ENCODE data around the gene AMACR. TPM values are rescaled to one million over a fixed set of nuclear protein-coding genes. Genes with fewer than 3 reads are reported as not detected.

AMACR gene
- total RNA-seq, 4 donors from 2014 or later = 13.7 to 24.9 (median 15.4) TPM

GRCh38 chr5:34005211-34005610, 2.6 kb downstream of the AMACR start:
- intact Hi-C loops (cut with DNase I; ENCODE audit: low total_unique reads) = no loop called here
- 91 to 92% methylated on average over 4 of the region's 4 CpGs for WGBS, 2 donors
- DNase-seq (ENCODE audit: low spot score in 2 of 2) = no peak
- no peak overlapping the region for H3K4me3 ChIP-seq (ENCODE audit: low read depth, poor library complexity, severe bottlenecking)
- TF ChIP-seq POLR2A (IDR thresholded peaks at IDR 0.05) (no peak), CTCF (IDR thresholded peaks at IDR 0.05) (no peak)

GRCh38 chr5:34003941-34004340, 3.9 kb downstream of the AMACR start:
- intact Hi-C loops (cut with DNase I; ENCODE audit: low total_unique reads) = no loop called here

GRCh38 chr5:34002629-34003328, 5.1 kb downstream of the AMACR start:
- TF ChIP-seq CTCF (IDR thresholded peaks at IDR 0.05) (no peak), POLR2A (IDR thresholded peaks at IDR 0.05) (no peak)
- no peak overlapping the region for H3K4me3 ChIP-seq (ENCODE audit: low read depth, poor library complexity, severe bottlenecking)
- intact Hi-C loops (cut with DNase I; ENCODE audit: low total_unique reads) = no loop called here
- 95 to 97% methylated on average over 10 of the region's 10 CpGs for WGBS, 2 donors
- DNase-seq (ENCODE audit: low spot score in 2 of 2) = no peak

More at GRCh38 chr5:34003941-34004340, 3.9 kb downstream of the AMACR start:
- no peak for DNase-seq (ENCODE audit: low spot score in 2 of 2)
- no peak overlapping the region for H3K4me3 ChIP-seq (ENCODE audit: low read depth, poor library complexity, severe bottlenecking)
- 97 to 98% methylated on average over 4 of the region's 4 CpGs for WGBS, 2 donors
- no peak for TF ChIP-seq POLR2A (IDR thresholded peaks at IDR 0.05)
- TF ChIP-seq CTCF (IDR thresholded peaks at IDR 0.05) = no peak

- 83 to 86% methylated on average over 10 of the region's 10 CpGs for WGBS, 2 donors
- no peak for DNase-seq (ENCODE audit: low spot score in 2 of 2)
- TF ChIP-seq POLR2A (IDR thresholded peaks at IDR 0.05) (no peak), CTCF (IDR thresholded peaks at IDR 0.05) (no peak)
- intact Hi-C loops (cut with DNase I; ENCODE audit: low total_unique reads) = no loop called here
- no peak overlapping the region for H3K4me3 ChIP-seq (ENCODE audit: low read depth, poor library complexity, severe bottlenecking)
Observed at GRCh38 chr5:34001241-34001841, 6.5 kb downstream of the AMACR start.

- intact Hi-C loops (cut with DNase I; ENCODE audit: low total_unique reads) = no loop called here
- no peak overlapping the region for H3K4me3 ChIP-seq (ENCODE audit: low read depth, poor library complexity, severe bottlenecking)
- no peak for DNase-seq (ENCODE audit: low spot score in 2 of 2)
- WGBS, 2 donors = 96 to 99% methylated on average over 4 of the region's 4 CpGs
- TF ChIP-seq POLR2A (IDR thresholded peaks at IDR 0.05) (no peak), CTCF (IDR thresholded peaks at IDR 0.05) (no peak)
Observed at GRCh38 chr5:33999978-34000377, 7.9 kb downstream of the AMACR start.
